ENCODE measurements around the gene PWP2. TPM values are rescaled to one million over a fixed set of nuclear protein-coding genes. Genes with fewer than 3 reads are reported as not detected.
"Not testable (repeated sequence)": the region's sequence is repeated elsewhere in the genome, so short reads cannot be mapped to it uniquely, and the experiment has no call there.

PWP2 gene
- polyA plus RNA-seq, 1 donor: 9.3 TPM

GRCh38 chr21:44090325-44090724 lies 16.9 kb upstream of the PWP2 start:
- no peaks in the 10 kb centered on the region for H3K27me3 ChIP-seq (ENCODE audit: control insufficient read depth, insufficient read depth, low read length)
- peak in 1 of 2 donors; percentile 51 for DNase-seq
- no peak overlapping the region for H3K4me3 ChIP-seq (ENCODE audit: low read length)
- peak overlapping the region; percentile 94 for H3K27ac ChIP-seq (ENCODE audit: low read length)
- H3K36me3 ChIP-seq (ENCODE audit: control insufficient read depth, insufficient read depth, low read length): peaks cover 56% of the 10 kb centered on the region
- H3K9me3 ChIP-seq (ENCODE audit: control insufficient read depth, low read depth, low read length): no peaks in the 10 kb centered on the region
- no CpG with 5 or more reads among the region's 8 CpGs for WGBS (ENCODE audit: insufficient coverage, low lambda C conversion rate)
- peaks cover 56% of the 10 kb centered on the region for H3K4me1 ChIP-seq (ENCODE audit: control insufficient read depth, insufficient read depth, low read length)

- H3K4me3 ChIP-seq (ENCODE audit: low read length): no peak overlapping the region
- WGBS (ENCODE audit: insufficient coverage, low lambda C conversion rate): no CpG with 5 or more reads among the region's 9 CpGs
- H3K27me3 ChIP-seq (ENCODE audit: control insufficient read depth, insufficient read depth, low read length): no peaks in the 10 kb centered on the region
- H3K9me3 ChIP-seq (ENCODE audit: control insufficient read depth, low read depth, low read length): no peaks in the 10 kb centered on the region
- DNase-seq: peak; percentile 50 to 73
- peaks cover 54% of the 10 kb centered on the region for H3K4me1 ChIP-seq (ENCODE audit: control insufficient read depth, insufficient read depth, low read length)
- peaks cover 40% of the 10 kb centered on the region for H3K36me3 ChIP-seq (ENCODE audit: control insufficient read depth, insufficient read depth, low read length)
- H3K27ac ChIP-seq (ENCODE audit: low read length): peak overlapping the region; percentile 23
Measured at GRCh38 chr21:44092211-44092610, 15.0 kb upstream of the PWP2 start.

- 47% methylated on average over 6 of the region's 9 CpGs for WGBS (ENCODE audit: insufficient coverage, low lambda C conversion rate)
- peak in 1 of 2 donors; percentile 79 for DNase-seq
- H3K4me1 ChIP-seq (ENCODE audit: control insufficient read depth, insufficient read depth, low read length): peaks cover 38% of the 10 kb centered on the region
- no peaks in the 10 kb centered on the region for H3K9me3 ChIP-seq (ENCODE audit: control insufficient read depth, low read depth, low read length)
- no peaks in the 10 kb centered on the region for H3K27me3 ChIP-seq (ENCODE audit: control insufficient read depth, insufficient read depth, low read length)
- peak overlapping the region; percentile 62 for H3K27ac ChIP-seq (ENCODE audit: low read length)
- peaks cover 28% of the 10 kb centered on the region for H3K36me3 ChIP-seq (ENCODE audit: control insufficient read depth, insufficient read depth, low read length)
- H3K4me3 ChIP-seq (ENCODE audit: low read length): no peak overlapping the region
Measured at GRCh38 chr21:44093761-44094160, 13.4 kb upstream of the PWP2 start.

GRCh38 chr21:44094832-44095231 lies 12.4 kb upstream of the PWP2 start:
- Histone ChIP-seq H3K4me3 (ENCODE audit: low read length) (no peak overlapping the region), H3K9me3 (ENCODE audit: control insufficient read depth, low read depth, low read length) (no peaks in the 10 kb centered on the region), H3K27me3 (ENCODE audit: control insufficient read depth, insufficient read depth, low read length) (no peaks in the 10 kb centered on the region), H3K36me3 (ENCODE audit: control insufficient read depth, insufficient read depth, low read length) (peaks cover 26% of the 10 kb centered on the region), H3K27ac (ENCODE audit: low read length) (no peak overlapping the region), H3K4me1 (ENCODE audit: control insufficient read depth, insufficient read depth, low read length) (peaks cover 31% of the 10 kb centered on the region)
- no CpG with 5 or more reads among the region's 1 CpG for WGBS (ENCODE audit: insufficient coverage, low lambda C conversion rate)
- no peak for DNase-seq

- H3K36me3 ChIP-seq (ENCODE audit: control insufficient read depth, insufficient read depth, low read length); H3K9me3 ChIP-seq (ENCODE audit: control insufficient read depth, low read depth, low read length); H3K4me1 ChIP-seq (ENCODE audit: control insufficient read depth, insufficient read depth, low read length); H3K4me3 ChIP-seq (ENCODE audit: low read length); H3K27me3 ChIP-seq (ENCODE audit: control insufficient read depth, insufficient read depth, low read length); DNase-seq; H3K27ac ChIP-seq (ENCODE audit: low read length): not testable (repeated sequence)
- no CpG with 5 or more reads among the region's 6 CpGs for WGBS (ENCODE audit: insufficient coverage, low lambda C conversion rate)
Measured at GRCh38 chr21:44098507-44098906, 8.7 kb upstream of the PWP2 start.

GRCh38 chr21:44098964-44099363 lies 8.2 kb upstream of the PWP2 start:
- not testable (repeated sequence) for H3K4me1 ChIP-seq (ENCODE audit: control insufficient read depth, insufficient read depth, low read length); H3K36me3 ChIP-seq (ENCODE audit: control insufficient read depth, insufficient read depth, low read length); H3K4me3 ChIP-seq (ENCODE audit: low read length); H3K9me3 ChIP-seq (ENCODE audit: control insufficient read depth, low read depth, low read length); H3K27ac ChIP-seq (ENCODE audit: low read length); DNase-seq; H3K27me3 ChIP-seq (ENCODE audit: control insufficient read depth, insufficient read depth, low read length)
- WGBS (ENCODE audit: insufficient coverage, low lambda C conversion rate): no CpG with 5 or more reads among the region's 13 CpGs

DNA sequence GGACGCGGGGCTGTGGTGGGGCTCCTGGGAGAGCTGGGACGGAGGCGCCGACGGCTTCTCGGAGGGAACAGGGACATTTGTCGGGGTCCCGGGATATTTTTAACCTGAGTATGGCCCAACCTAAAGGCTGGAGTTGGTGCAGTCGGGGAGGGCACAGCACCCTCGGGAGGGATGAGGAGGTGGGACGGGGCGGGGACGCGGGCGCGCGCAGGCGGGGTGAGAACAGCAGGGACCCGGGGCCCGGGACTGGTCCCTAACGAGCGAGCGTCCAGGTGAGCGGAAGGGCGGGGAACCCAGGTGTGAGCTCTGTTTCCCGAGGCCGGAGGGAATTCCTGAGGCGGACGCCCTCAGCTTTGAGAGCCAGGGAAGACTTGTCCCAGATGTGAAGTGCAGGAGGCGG lies 390 bp downstream of the PWP2 start:
- H3K4me3 ChIP-seq (ENCODE audit: low read length): peak overlapping the region; percentile 6
- no CpG with 5 or more reads among the region's 31 CpGs for WGBS (ENCODE audit: insufficient coverage, low lambda C conversion rate)
- H3K4me1 ChIP-seq (ENCODE audit: control insufficient read depth, insufficient read depth, low read length); H3K36me3 ChIP-seq (ENCODE audit: control insufficient read depth, insufficient read depth, low read length); H3K27me3 ChIP-seq (ENCODE audit: control insufficient read depth, insufficient read depth, low read length); DNase-seq; H3K9me3 ChIP-seq (ENCODE audit: control insufficient read depth, low read depth, low read length); H3K27ac ChIP-seq (ENCODE audit: low read length): not testable (repeated sequence)

- not testable (repeated sequence) for H3K9me3 ChIP-seq (ENCODE audit: control insufficient read depth, low read depth, low read length); H3K27ac ChIP-seq (ENCODE audit: low read length); H3K27me3 ChIP-seq (ENCODE audit: control insufficient read depth, insufficient read depth, low read length); DNase-seq; H3K4me3 ChIP-seq (ENCODE audit: low read length); H3K4me1 ChIP-seq (ENCODE audit: control insufficient read depth, insufficient read depth, low read length); H3K36me3 ChIP-seq (ENCODE audit: control insufficient read depth, insufficient read depth, low read length)
- WGBS (ENCODE audit: insufficient coverage, low lambda C conversion rate): no CpG with 5 or more reads among the region's 33 CpGs
Measured at GRCh38 chr21:44113702-44114371, 6.6 kb downstream of the PWP2 start.

DNA sequence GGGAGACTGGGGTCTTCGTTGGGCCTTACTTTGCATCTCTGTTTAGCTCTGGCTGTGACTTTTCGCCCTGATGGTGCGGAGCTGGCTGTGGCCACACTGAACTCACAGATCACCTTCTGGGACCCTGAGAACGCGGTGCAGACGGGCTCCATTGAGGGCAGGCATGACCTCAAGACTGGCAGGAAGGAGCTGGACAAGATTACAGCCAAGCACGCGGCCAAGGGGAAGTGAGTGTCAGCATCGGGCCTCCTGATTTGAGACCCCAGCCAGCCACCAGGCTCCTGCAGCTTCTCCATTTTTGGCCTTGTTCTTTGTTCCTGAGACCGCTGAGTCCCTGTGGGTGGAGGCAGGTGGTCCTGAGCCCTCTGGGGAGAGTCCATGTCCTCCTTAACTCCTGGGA lies 14.9 kb downstream of the PWP2 start:
- no CpG with 5 or more reads among the region's 10 CpGs for WGBS (ENCODE audit: insufficient coverage, low lambda C conversion rate)
- not testable (repeated sequence) for H3K36me3 ChIP-seq (ENCODE audit: control insufficient read depth, insufficient read depth, low read length); H3K9me3 ChIP-seq (ENCODE audit: control insufficient read depth, low read depth, low read length); H3K4me3 ChIP-seq (ENCODE audit: low read length); H3K4me1 ChIP-seq (ENCODE audit: control insufficient read depth, insufficient read depth, low read length); H3K27me3 ChIP-seq (ENCODE audit: control insufficient read depth, insufficient read depth, low read length); H3K27ac ChIP-seq (ENCODE audit: low read length); DNase-seq

GRCh38 chr21:44127827-44128226 lies 20.6 kb downstream of the PWP2 start:
- not testable (repeated sequence) for H3K27me3 ChIP-seq (ENCODE audit: control insufficient read depth, insufficient read depth, low read length); DNase-seq
- WGBS (ENCODE audit: insufficient coverage, low lambda C conversion rate): no CpG with 5 or more reads among the region's 19 CpGs

DNA sequence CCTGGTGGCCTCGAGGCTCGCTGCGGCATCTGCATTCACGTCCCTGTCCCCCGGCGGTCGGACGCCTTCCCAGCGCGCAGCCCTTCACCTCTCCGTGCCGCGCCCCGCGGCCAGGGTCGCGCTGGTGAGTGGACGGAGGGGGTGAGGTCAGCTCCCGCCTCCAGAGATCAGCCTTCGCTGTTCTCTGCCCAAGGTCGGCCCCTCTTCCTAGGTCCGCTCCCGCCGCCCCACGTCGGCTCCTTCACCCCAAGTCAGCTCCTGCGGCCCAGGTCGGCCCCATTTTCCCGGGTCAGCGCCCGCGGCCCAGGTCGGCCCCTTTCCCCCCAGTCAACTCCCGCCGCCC lies 26.5 kb downstream of the PWP2 start:
- DNase-seq: not testable (repeated sequence)

More at GRCh38 chr21:44127827-44128226, 20.6 kb downstream of the PWP2 start:
- not testable (repeated sequence) for H3K4me1 ChIP-seq (ENCODE audit: control insufficient read depth, insufficient read depth, low read length); H3K4me3 ChIP-seq (ENCODE audit: low read length); H3K9me3 ChIP-seq (ENCODE audit: control insufficient read depth, low read depth, low read length); H3K27ac ChIP-seq (ENCODE audit: low read length); H3K36me3 ChIP-seq (ENCODE audit: control insufficient read depth, insufficient read depth, low read length)

More for the DNA sequence above, 26.5 kb downstream of the PWP2 start:
- not testable (repeated sequence) for H3K27me3 ChIP-seq (ENCODE audit: control insufficient read depth, insufficient read depth, low read length); H3K9me3 ChIP-seq (ENCODE audit: control insufficient read depth, low read depth, low read length); H3K27ac ChIP-seq (ENCODE audit: low read length); H3K4me1 ChIP-seq (ENCODE audit: control insufficient read depth, insufficient read depth, low read length); H3K36me3 ChIP-seq (ENCODE audit: control insufficient read depth, insufficient read depth, low read length)
- WGBS (ENCODE audit: insufficient coverage, low lambda C conversion rate): no CpG with 5 or more reads among the region's 35 CpGs
- H3K4me3 ChIP-seq (ENCODE audit: low read length): peak overlapping the region; percentile 46

Data from large intestine (tissue), 3 donors.